GM12891 (cell line): ENCODE data around the gene TRPM1.

Experiments
- PAX5 ChIP-seq: IDR thresholded peaks from 2 replicates; pipeline ENCODE4 v1.6.1; 2011; ENCODE audit warnings: low read length, moderate library complexity, mild to moderate bottlenecking; ENCODE audit not compliant: insufficient read depth, severe bottlenecking
- POLR2A ChIP-seq: IDR thresholded peaks from 2 replicates; pipeline ENCODE4 v1.6.1; 2011; ENCODE audit warnings: low read depth, low read length, control low read depth
- POLR2AphosphoS5 ChIP-seq: IDR thresholded peaks from 2 replicates; pipeline ENCODE4 v1.6.1; 2011; ENCODE audit warnings: low read depth, low read length, control low read depth
- TAF1 ChIP-seq: IDR thresholded peaks from 2 replicates; pipeline ENCODE4 v1.6.1; 2011; ENCODE audit warnings: low read depth, low read length, control low read depth

- TF ChIP-seq POLR2A, result no peak
- no peak for TF ChIP-seq POLR2AphosphoS5
- TF ChIP-seq TAF1, result no peak
- no peak for TF ChIP-seq PAX5
Observed at GRCh38 chr15:31100738-31101137, 787 bp downstream of the TRPM1 start.
